Brain pericyte (primary cell): Measurements from ENCODE around the gene BMPR1A.
"Not testable (repeated sequence)": the region's sequence is repeated elsewhere in the genome, so short reads cannot be mapped to it uniquely, and the experiment has no call there.

Experiments
- DNase-seq: peaks from one replicate; pipeline ENCODE4 v3.0.0-alpha.2; 2012; ENCODE audit warnings: low read depth, low spot score

Gene BMPR1A

GRCh38 chr10:86968271-86968993 is 212.0 kb downstream of the BMPR1A start, which contains the start of gene ADIRF:
TSS of gene ADIRF (plus strand) at chr10:86968482. CDS start at chr10:86968545, 63 bp downstream.
- no peak for DNase-seq

- no peak for DNase-seq
Measured at GRCh38 chr10:86968994-86969355, 212.6 kb downstream of the BMPR1A start.

GRCh38 chr10:86969421-86970041 is 213.1 kb downstream of the BMPR1A start:
- no peak for DNase-seq

GRCh38 chr10:86970162-86970981 is 214.0 kb downstream of the BMPR1A start:
- DNase-seq = no peak

GRCh38 chr10:86970982-86971231 is 214.5 kb downstream of the BMPR1A start:
- DNase-seq = no peak

GRCh38 chr10:86971232-86971991 is 215.0 kb downstream of the BMPR1A start:
- no peak for DNase-seq

- DNase-seq = no peak
Measured at GRCh38 chr10:86972613-86973380, 216.4 kb downstream of the BMPR1A start.

GRCh38 chr10:86974484-86974883 is 218.1 kb downstream of the BMPR1A start:
- DNase-seq = no peak

GRCh38 chr10:86976362-86977056 is 220.1 kb downstream of the BMPR1A start:
- no peak for DNase-seq

GRCh38 chr10:86978457-86978856 is 222.0 kb downstream of the BMPR1A start:
- DNase-seq = not testable (repeated sequence)

GRCh38 chr10:86979296-86979818 is 222.9 kb downstream of the BMPR1A start:
- no peak for DNase-seq

- DNase-seq = no peak
Measured at GRCh38 chr10:86979977-86980448, 223.6 kb downstream of the BMPR1A start.

- not testable (repeated sequence) for DNase-seq
Measured at GRCh38 chr10:86981020-86981419, 224.6 kb downstream of the BMPR1A start.

- DNase-seq = no peak
Measured at GRCh38 chr10:86981716-86982115, 225.3 kb downstream of the BMPR1A start.
